NB4 (cell line): ENCODE data around the gene RPS18.

Experiments used
- DNase-seq: peaks from one replicate; pipeline ENCODE4 v3.0.0; 2010; ENCODE audit warnings: low read depth
- H3K4me3 ChIP-seq: one replicate; pipeline ENCODE4 v1.5.1; 2011; ENCODE audit warnings: mild to moderate bottlenecking, low read depth, low read length, moderate library complexity
- MYC ChIP-seq: IDR thresholded peaks from 2 replicates; pipeline ENCODE4 v1.6.1; 2011; ENCODE audit warnings: low read depth, low read length
- POLR2A ChIP-seq: IDR thresholded peaks from 2 replicates; pipeline ENCODE4 v1.6.1; 2011; ENCODE audit warnings: mild to moderate bottlenecking; ENCODE audit not compliant: insufficient read length; ENCODE audit errors: extremely low read depth
- TF ChIP-seq, protein P1 (sequence below): IDR thresholded peaks from 2 replicates; pipeline ENCODE4 v1.6.1; 2011; ENCODE audit warnings: low read depth, low read length
- TF ChIP-seq, protein P2 (sequence below): IDR thresholded peaks from one replicate; pipeline ENCODE4 v1.5.1; 2012; ENCODE audit warnings: low read depth, low read length

Gene RPS18

DNA sequence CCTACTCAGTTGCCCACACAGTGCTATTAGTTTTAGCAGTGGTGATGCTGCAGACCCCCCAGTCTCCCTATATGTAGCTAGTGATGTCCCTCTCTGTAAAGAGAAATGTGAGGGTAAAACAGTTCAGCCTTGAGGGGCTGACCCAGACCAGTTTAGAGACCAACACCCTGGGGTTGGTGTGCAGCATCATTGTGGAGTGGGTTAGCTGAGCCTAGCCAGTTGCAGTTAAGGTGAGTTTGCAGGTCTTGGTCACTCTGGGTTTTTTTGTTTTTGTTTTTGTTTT, 4.6 kb downstream of the RPS18 start:
- H3K4me3 ChIP-seq = peak overlapping the region; percentile 94
- TF ChIP-seq, protein P1, sequence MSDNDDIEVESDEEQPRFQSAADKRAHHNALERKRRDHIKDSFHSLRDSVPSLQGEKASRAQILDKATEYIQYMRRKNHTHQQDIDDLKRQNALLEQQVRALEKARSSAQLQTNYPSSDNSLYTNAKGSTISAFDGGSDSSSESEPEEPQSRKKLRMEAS = no peak
- TF ChIP-seq MYC (no peak), POLR2A (no peak)
- DNase-seq = no peak

DNA sequence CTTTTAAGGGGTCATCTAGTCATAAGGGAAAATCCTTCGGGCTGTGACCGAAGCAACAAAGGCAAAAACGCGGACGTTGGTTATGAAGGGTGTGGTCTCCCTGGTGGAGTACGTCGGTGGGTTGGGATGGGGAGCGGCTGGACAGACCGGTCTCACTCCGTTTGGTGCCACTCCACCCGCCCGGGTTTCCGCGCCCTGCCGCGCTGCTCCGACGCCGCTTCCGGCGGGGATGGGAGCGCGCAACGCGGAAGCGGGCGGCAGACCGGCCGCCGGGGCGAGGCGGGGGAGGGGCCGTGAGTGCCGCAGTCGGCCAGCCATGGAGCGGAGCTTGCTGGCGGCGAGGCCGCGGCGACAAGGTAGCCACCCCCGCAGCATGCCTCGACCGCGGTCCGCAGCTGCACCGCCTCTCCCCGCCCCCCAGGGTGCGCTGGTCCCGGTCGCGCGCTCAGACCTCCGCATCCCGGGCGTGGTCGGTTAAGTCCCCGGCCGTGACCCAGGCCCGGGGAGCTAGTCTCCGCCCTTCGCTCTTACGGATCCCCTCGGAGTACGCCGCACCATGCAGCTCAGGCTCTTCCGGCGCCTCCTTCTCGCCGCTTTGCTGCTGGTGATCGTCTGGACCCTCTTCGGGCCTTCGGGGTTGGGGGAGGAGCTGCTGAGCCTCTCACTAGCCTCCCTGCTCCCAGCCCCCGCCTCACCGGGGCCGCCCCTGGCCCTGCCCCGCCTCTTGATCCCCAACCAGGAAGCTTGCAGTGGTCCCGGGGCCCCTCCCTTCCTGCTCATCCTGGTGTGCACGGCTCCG, 5.2 kb downstream of the RPS18 start, which contains the start of gene B3GALT4:
Gene B3GALT4 (plus strand): TSS at position 260 of the 799 bp plus-strand sequence. CDS start 297 bp downstream, at position 557.
- TF ChIP-seq, protein P2, sequence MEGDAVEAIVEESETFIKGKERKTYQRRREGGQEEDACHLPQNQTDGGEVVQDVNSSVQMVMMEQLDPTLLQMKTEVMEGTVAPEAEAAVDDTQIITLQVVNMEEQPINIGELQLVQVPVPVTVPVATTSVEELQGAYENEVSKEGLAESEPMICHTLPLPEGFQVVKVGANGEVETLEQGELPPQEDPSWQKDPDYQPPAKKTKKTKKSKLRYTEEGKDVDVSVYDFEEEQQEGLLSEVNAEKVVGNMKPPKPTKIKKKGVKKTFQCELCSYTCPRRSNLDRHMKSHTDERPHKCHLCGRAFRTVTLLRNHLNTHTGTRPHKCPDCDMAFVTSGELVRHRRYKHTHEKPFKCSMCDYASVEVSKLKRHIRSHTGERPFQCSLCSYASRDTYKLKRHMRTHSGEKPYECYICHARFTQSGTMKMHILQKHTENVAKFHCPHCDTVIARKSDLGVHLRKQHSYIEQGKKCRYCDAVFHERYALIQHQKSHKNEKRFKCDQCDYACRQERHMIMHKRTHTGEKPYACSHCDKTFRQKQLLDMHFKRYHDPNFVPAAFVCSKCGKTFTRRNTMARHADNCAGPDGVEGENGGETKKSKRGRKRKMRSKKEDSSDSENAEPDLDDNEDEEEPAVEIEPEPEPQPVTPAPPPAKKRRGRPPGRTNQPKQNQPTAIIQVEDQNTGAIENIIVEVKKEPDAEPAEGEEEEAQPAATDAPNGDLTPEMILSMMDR = peak; percentile 23
- TF ChIP-seq, protein P1 = peak; percentile 28
- TF ChIP-seq POLR2A (peak; percentile 59), MYC (peak; percentile 75)
- peak within 1 kb of the TSS; percentile 94 for H3K4me3 ChIP-seq
- peak; percentile 94 for DNase-seq

DNA sequence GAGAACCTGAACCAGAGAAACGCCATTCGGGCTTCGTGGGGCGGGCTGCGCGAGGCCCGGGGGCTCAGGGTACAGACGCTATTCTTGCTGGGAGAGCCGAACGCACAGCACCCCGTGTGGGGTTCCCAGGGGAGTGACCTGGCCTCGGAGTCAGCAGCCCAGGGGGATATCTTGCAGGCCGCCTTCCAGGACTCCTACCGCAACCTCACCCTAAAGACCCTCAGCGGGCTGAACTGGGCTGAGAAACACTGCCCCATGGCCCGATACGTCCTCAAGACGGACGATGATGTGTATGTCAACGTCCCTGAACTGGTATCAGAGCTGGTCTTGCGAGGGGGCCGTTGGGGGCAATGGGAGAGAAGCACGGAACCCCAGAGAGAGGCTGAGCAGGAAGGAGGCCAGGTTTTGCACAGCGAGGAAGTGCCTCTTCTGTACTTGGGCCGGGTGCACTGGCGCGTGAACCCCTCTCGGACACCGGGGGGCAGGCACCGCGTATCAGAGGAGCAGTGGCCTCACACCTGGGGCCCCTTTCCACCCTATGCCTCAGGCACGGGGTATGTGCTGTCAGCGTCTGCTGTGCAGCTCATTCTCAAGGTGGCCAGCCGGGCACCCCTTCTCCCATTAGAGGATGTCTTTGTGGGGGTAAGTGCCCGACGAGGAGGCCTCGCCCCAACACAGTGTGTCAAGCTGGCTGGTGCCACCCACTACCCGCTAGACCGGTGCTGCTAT, 6.0 kb downstream of the RPS18 start:
- no peak for TF ChIP-seq MYC
- no peak for TF ChIP-seq POLR2A
- TF ChIP-seq, protein P2 = peak; percentile 36
- TF ChIP-seq, protein P1 = peak; percentile 38; the same call in 1 of the 2 replicates
- peak overlapping the region; percentile 43 for H3K4me3 ChIP-seq
- peak; percentile 77 for DNase-seq

DNA sequence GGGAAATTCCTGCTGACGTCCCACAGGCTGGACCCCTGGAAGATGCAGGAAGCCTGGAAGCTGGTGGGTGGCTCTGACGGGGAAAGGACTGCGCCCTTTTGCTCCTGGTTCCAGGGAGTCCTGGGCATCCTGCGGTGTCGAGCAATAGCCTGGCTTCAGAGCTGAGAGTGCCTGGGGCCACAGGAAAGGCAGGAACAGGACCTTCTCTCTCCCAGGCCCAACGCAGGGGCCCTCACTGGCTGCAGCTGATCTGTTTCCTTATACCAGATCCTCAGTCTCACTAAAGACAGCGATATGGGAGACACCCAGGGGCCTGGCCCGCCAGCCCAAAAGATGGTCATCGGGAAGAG, 6.5 kb downstream of the RPS18 start:
- no peak for DNase-seq
- TF ChIP-seq MYC (no peak), POLR2A (no peak)
- TF ChIP-seq, protein P2 = no peak
- H3K4me3 ChIP-seq = no peak overlapping the region

DNA sequence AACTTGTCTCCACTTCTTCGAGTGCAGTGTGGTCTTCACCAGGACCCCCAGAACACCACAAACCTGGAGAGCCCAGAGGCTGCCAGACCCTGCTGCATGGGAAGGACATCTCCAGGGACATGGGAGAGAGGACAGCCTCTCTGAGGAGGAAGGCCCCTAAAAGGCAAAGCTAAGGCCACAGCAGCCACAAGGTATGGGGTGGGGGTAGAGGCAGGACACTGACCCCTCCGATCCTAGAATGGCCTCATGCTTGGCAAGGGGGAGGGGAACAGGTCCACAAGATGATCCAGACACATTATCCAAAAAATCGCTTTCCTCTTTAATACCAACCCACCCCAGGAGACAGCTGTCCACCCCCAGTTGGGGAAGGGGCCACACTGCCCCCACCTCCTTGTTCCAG, 6.9 kb downstream of the RPS18 start:
- TF ChIP-seq, protein P2 = no peak
- TF ChIP-seq MYC = no peak
- no peak for TF ChIP-seq POLR2A
- TF ChIP-seq, protein P1 = no peak
- DNase-seq = peak; percentile 5
- no peak overlapping the region for H3K4me3 ChIP-seq

DNA sequence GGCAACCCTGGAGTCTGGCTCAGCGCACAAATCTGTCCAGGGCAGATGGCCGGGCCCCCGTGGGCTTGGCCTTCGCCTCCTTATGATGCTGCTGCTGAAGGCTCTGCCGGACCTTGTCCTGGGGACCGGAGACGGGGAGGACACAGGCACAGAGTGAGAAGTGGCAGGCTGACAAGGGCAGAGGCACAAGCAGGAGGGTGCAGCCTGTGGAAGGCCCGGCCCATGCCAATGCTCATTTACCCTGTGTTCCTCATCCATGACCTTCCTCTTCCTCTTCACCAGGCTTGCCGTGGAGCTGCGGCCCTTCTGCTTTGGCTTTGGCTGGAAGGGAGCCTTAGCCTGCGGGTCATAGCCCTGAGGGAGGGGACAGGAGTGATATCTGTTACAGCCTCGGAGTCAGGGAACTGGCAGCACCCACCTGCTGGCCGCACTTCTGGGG, 7.4 kb downstream of the RPS18 start:
- DNase-seq = no peak
- no peak overlapping the region for H3K4me3 ChIP-seq
- TF ChIP-seq, protein P1 = no peak
- TF ChIP-seq, protein P2 = no peak
- TF ChIP-seq POLR2A = no peak
- no peak for TF ChIP-seq MYC
